Left colon (tissue), 2 donors: Measurements from ENCODE around the gene MRPL51. TPM values are rescaled to one million over a fixed set of nuclear protein-coding genes. Genes with fewer than 3 reads are reported as not detected.
"Not testable (repeated sequence)": the region's sequence is repeated elsewhere in the genome, so short reads cannot be mapped to it uniquely, and the experiment has no call there.

Experiments used
- ATAC-seq: fragments of 200-7000 bp; cut with Tn5 transposase; one replicate; pipeline ENCODE4 v1.9.1; 2020; ENCODE audit warnings: mild to moderate bottlenecking, moderate library complexity
- DNase-seq, 2 donors: peaks; one replicate each; pipeline ENCODE4 v3.0.0-alpha.2; 2020
- intact Hi-C, 2 donors: fragments of 100-400 bp; cut with DNase I in 1 of 2; cut with micrococcal nuclease in 1 of 2; formaldehyde crosslinking; loops; one replicate each; pipeline versions ENCODE4 v1.11.2 to v1.14.0; 2022; cut with DNase I, micrococcal nuclease
- total RNA-seq, 2 donors: library from RNA; stranded (reverse); fragmentation: NEBNext Ultra II Directional; extraction: Animal tissue kit (Norgen Biotek cat#: 25700); gene quantifications; one replicate each; pipeline ENCODE4 v1.2.1, GENCODE V29; 2021
- donor health status: DM: no; HTN: no; CAD: no.
- donor health status: DM: yes; HTN: yes; CAD: no.

Gene MRPL51
- total RNA-seq, 2 donors from 2014 or later = 124 to 131 TPM

GRCh38 chr12:6467571-6468282 is 25.3 kb downstream of the MRPL51 start:
- intact Hi-C loops = loop anchor here in 1 of 2 donors (2.0 to 10.0 kb wide), 2 partner anchors 45 to 143 kb away; no protein-coding TSS in a partner anchor
- not testable (repeated sequence) for DNase-seq

GRCh38 chr12:6466751-6467150 is 26.3 kb downstream of the MRPL51 start:
- not testable (repeated sequence) for ATAC-seq, DNase-seq
- intact Hi-C loops = loop anchor here in 1 of 2 donors (2.0 to 10.0 kb wide), 2 partner anchors 44 to 142 kb away; no protein-coding TSS in a partner anchor

More at GRCh38 chr12:6467571-6468282, 25.3 kb downstream of the MRPL51 start:
- ATAC-seq = not testable (repeated sequence)

- intact Hi-C loops = loop anchor here in 1 of 2 donors (2.0 to 10.0 kb wide), 2 partner anchors 43 to 141 kb away; no protein-coding TSS in a partner anchor
- DNase-seq = no peak
Observed at GRCh38 chr12:6466184-6466573, 26.9 kb downstream of the MRPL51 start.

GRCh38 chr12:6465467-6466183 is 27.4 kb downstream of the MRPL51 start:
- ATAC-seq (peak; percentile 48), DNase-seq (no peak)
- intact Hi-C loops = loop anchor here in 1 of 2 donors (2.0 to 10.0 kb wide), 2 partner anchors 43 to 141 kb away; no protein-coding TSS in a partner anchor

More at GRCh38 chr12:6466184-6466573, 26.9 kb downstream of the MRPL51 start:
- no peak for ATAC-seq

- ATAC-seq (no peak), DNase-seq (no peak)
- intact Hi-C loops = loop anchor here in 1 of 2 donors (10.0 kb wide), 1 partner anchor 140 kb away; no protein-coding TSS in a partner anchor
Observed at GRCh38 chr12:6464531-6464930, 28.5 kb downstream of the MRPL51 start.

- DNase-seq (no peak), ATAC-seq (no peak)
- intact Hi-C loops = loop anchor here in 1 of 2 donors (10.0 kb wide), 1 partner anchor 139 kb away; no protein-coding TSS in a partner anchor
Observed at GRCh38 chr12:6463858-6464257, 29.2 kb downstream of the MRPL51 start.

- no peak for DNase-seq
- ATAC-seq = no peak
- intact Hi-C loops = loop anchor here in 1 of 2 donors (10.0 kb wide), 1 partner anchor 138 kb away; no protein-coding TSS in a partner anchor
Observed at GRCh38 chr12:6463216-6463615, 29.8 kb downstream of the MRPL51 start.

GRCh38 chr12:6462234-6462995 is 30.6 kb downstream of the MRPL51 start:
- intact Hi-C loops = loop anchor here in 1 of 2 donors (10.0 kb wide), 1 partner anchor 138 kb away; no protein-coding TSS in a partner anchor
- ATAC-seq (no peak), DNase-seq (no peak)

GRCh38 chr12:6461401-6462233 is 31.4 kb downstream of the MRPL51 start:
- peak; percentile 41 for ATAC-seq
- DNase-seq = peak; percentile 62 to 81
- intact Hi-C loops = loop anchor here in 1 of 2 donors (10.0 kb wide), 1 partner anchor 137 kb away; no protein-coding TSS in a partner anchor

- DNase-seq (no peak), ATAC-seq (no peak)
- intact Hi-C loops = loop anchor here in 1 of 2 donors (10.0 kb wide), 1 partner anchor 136 kb away; no protein-coding TSS in a partner anchor
Observed at GRCh38 chr12:6460751-6461371, 32.2 kb downstream of the MRPL51 start.

- ATAC-seq (no peak), DNase-seq (no peak)
- intact Hi-C loops = no loop called here
Observed at GRCh38 chr12:6459004-6459337, 34.1 kb downstream of the MRPL51 start.

- intact Hi-C loops = no loop called here
- DNase-seq = no peak
- no peak for ATAC-seq
Observed at GRCh38 chr12:6458281-6459003, 34.6 kb downstream of the MRPL51 start.

GRCh38 chr12:6457220-6457945 is 35.7 kb downstream of the MRPL51 start:
- DNase-seq (no peak), ATAC-seq (no peak)
- intact Hi-C loops = no loop called here

GRCh38 chr12:6452944-6453630 is 40.0 kb downstream of the MRPL51 start:
- intact Hi-C loops = no loop called here
- peak; percentile 69 for ATAC-seq
- DNase-seq = peak; percentile 79 to 84

- intact Hi-C loops = no loop called here
- peak; percentile 65 to 78 for DNase-seq
- peak; percentile 51 for ATAC-seq
Observed at GRCh38 chr12:6452245-6452943, 40.7 kb downstream of the MRPL51 start.
